HG03439 (cell line): ENCODE results near the gene COL6A2.
"Not testable (repeated sequence)": the region's sequence is repeated elsewhere in the genome, so short reads cannot be mapped to it uniquely, and the experiment has no call there.

Experiments used
- ATAC-seq: cut with Tn5 transposase; IDR thresholded peaks from one replicate; pipeline ENCODE4 v1.9.1; 2021; ENCODE audit warnings: mild to moderate bottlenecking, moderate library complexity; ENCODE audit not compliant: unreplicated experiment

The COL6A2 gene

DNA sequence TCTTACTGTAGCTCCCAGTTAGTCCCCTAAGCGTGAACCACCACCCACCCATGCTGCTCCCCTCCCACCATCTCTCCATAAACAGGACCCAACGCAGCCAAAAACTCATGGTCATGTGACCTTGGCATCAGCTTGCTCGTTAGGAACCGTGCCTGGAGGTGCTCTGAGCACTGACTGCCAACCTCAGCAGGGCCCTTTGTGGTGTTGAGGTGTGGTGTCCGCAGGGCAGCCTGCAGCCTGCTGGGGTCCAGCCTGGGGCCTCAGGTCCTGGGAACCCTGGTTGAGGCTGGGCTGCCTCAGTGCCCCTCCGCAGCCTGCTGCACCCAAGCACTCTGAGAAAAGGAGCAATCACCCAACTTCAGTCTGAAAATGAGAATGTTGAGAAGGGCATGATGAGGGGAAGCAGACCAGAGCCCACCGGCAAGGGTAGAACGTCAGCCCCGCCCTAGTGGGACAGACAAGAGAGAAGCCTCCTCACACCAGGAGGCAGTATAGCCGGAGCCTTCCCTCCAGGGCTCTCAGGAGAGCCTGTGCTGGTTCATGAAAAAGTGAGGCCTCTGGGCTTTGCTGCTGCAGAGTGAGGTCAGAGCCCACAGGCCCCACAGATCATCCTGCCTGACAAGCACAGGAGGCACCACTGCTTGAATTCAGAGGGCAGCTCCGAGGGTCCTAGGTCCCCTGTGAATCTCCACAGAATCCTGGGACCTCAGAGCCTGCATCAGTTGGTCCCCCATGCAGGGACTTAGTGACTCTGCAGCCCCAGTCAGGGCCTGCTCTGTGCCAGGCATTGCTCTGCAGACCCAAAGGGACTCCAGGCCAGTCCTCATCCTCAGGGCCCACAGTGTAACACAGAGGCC, 4.9 kb upstream of the COL6A2 start:
- ATAC-seq, result no peak

DNA sequence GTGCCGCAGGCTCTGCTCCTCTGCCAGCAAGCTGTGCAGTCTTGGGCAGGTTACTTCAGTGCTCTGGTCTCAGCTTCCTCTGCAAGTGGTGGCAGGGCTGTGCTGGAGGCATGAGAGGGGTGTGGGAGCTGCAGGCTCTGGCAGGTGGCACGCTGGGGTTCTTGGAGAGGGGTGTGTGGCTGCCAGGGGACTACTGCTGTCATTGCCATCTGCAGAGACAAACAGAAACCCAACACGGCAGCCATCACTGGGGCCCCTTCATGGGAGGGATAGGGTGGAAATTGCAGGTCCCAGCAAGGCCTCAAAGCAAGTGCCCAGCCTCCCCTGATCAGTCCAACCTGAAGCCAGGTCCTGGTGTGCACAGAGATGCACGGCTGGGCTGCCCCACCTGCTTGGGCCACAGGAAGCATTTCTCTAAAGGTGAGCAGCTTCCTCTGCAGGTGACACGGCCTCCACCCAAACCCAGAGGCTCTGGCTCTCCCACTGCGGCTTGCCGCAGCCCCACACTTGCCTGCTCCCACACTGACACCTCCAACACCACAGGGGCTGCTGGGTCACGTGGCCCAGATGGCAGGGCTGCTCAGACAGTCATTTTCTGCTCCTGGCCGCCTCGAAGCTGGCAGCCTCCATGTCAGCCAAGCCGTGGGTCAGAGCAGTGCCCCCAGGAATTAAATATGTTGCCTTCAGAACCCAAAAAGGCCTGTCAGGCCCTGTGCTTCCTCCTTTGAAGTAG, 4.1 kb upstream of the COL6A2 start:
- no peak for ATAC-seq

DNA sequence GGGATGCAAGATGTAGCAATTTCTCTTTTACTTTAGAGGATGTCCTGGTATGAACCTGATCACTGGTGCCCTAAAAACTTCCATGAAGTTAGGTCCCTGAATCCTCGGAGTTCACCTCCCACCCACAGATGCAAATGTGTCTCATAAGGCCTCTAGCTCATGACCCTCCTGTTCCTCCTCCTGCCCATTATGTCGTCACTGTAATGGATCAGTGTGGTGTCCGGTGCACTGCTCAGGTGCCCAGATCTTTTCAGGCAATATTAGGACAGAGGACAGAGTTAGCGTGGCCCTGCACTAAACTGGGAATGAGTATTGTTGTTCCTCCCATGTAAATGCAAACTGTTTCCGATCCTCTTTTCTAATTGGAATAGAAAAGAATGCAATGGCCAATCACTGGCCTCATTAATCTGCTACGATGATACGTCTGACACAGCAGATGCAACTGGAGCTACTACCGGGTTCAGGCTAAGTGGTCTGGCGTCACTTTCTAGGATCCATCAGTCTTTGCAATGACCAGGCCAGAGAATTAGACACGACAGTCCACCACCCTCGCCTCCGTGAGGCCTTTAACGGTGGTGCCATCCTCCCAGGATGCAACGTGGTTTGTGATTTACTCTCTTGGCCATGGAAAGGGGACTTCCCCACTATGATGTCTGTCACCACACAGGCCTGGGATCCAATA, 3.4 kb upstream of the COL6A2 start:
- ATAC-seq, result no peak

DNA sequence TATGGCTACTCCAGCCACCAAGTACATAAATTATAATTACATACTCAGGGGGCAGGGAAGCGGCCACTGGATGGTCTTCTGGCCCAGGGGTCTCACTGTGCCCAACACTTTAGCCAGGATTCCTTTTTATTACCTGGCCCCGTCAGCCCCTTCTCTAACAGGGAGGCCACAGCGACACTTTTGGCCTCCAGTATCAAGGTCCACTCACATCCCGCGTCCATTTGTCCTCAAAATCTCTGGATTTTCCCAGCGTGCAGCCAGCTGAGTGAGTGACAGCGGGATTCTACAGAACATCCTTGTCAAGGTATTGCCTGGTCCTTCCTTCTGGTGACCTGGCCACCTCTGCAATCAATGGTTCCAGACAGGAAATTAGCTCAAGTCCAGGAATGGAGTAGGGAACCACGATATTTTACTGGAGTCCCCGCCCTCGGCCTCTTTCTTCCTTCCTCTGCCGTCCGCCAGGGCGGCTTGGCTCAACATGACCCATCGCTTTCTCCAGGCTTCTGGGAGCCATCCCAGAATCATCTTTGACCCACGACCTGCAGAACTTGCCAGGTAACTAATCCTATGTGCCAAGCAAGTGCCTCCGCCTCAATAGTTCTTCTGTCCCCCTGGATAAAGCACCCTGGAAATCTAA, 2.7 kb upstream of the COL6A2 start:
- ATAC-seq, result no peak

DNA sequence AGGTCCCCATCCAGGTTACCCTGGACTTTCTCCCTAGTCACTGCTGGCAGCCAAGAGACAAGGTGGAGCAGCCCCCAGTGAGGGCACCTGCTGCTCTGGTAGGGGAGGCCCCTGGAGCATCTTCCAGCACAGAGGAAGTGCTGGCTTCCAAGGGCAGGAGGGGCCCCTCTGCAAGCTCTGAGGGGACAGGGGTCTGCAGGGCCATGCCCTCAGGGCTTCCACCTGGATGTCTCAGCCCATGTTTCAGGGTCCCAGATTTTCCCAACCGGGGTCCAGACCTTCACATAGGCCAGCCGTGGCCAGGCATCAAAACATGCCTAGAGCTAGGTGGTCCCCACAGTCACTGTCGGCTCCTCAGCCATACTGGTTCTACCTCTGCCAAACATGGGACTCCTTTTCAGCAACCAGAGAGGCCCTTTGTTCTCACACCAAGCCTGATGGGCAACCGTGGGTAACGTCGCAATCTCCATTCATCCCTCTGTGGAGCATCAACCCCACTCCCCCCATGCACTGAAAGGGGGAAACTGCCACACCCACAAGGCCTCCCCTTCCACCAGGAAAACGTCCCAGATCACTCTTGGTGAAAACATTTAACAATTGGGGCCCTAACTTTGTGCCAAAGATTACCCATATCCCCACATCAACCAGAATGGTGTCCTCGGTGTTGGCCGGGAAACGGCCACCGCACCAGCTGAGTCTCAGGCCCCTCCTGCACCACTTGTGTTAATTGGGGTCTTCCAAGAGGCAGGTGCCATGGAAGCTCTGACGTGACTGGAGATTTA, 1.9 kb upstream of the COL6A2 start:
- ATAC-seq, result no peak

DNA sequence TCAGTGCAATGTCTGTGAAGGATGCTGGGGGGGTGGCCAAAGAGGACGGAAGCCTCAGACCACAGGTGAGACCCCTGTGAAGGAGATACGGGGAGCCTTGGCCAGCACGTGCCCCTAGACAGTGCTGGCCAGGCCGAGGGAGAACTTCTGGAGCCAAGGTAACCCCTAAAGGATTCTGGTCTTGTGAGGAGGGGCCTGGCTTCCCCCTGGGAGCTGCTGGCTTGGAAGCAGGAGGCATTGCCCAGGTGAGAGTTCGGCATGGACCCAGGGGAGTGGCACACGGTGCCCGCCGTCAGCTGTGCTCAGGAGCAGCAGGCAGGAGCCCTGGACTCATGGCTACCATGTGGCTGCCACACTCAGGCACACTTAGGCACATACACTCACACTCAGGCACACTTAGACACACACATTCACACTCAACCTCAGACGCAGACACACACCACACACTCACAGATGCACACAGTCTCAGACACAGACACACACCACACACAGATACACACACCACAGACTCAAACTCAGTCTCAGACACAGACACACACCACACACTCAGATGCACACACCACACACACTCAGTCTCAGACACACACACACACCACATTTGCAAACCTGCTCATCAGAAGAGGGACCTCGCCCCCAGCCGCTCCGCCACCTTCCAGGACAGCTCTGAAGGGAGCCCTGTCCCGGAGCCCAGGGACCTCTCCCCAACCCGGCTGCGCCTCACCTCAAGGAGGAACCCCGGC, 1.1 kb upstream of the COL6A2 start:
- ATAC-seq, result no peak

DNA sequence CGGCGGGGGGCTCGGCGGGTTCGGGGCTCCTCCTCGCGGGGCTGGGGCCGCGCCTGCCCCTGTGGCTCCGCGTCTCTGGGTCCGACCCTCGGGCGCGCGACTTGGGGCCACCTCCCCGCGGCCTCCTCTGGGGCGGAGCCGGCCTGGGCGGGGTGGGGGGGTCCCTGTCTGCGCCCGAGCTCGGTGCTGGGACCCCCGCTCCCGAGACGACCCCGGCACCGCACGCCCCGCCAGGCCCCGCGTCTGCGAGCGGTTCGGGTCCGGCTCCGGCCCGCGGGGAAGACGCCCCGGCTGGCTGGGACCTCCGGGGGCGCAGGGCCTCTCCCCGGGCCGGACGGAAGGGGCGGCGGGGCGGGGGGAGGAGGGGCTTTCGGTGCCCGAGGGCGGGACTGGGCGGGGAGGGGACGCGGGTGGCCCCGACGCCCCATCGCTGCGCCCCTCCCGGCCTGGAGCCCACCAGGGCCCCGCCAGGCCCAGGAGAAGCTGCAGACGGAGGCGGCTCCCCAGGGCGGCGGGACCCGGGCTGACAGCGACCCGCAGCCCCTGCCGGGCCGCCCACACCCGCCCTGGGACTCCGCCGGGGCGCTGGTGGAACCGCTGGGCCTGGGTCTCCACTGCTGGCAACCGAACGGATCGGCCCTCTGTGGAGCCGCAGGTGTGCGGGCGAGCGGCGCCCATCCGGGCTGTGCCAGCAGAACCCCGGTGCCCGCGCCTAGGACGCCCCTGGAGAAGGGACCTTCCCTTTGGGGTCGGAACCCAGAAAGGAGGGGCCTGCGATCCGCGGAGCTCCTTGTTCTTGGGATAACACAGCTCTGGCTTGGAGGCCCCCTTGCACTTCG, 610 bp downstream of the COL6A2 start:
- ATAC-seq, result no peak

DNA sequence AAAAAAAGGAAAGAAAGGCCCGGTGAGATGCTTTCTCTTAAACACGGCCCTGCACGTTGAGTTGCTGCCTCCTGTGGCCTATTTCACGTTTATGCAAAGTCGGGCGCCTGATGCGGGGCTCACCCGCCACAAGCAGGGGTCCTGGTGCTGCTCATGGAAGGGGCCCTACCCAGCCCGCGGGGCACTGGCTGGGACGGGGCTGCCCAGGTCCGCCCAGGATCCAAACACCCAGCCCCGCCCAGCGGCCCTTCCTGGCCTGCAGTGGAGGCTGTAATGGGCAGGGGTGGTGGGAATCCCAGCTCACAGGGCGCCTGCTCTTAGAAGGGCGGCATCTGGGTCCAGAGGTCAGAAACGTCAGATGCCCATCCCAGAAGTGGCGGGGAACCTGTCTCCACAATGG, 1.6 kb downstream of the COL6A2 start:
- ATAC-seq, result no peak

DNA sequence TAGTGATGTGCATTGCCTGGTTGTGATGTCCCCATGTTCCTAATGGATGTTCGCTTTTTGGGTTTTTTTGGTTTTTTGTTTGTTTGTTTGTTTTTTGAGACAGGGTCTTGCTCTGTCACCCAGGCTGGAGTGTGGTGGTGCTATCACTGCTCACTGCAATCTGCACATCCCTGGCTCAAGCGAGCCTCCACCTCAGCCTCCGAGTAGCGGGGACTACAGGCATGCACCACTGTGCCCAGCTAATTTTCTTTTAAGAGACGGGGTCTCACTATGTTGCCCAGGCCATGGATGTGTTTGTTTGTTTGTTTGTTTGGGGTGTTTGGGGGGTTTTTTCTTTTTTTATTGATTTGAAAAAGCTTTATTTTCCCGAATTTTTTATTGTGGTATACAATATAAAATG, 2.1 kb downstream of the COL6A2 start:
- no peak for ATAC-seq

DNA sequence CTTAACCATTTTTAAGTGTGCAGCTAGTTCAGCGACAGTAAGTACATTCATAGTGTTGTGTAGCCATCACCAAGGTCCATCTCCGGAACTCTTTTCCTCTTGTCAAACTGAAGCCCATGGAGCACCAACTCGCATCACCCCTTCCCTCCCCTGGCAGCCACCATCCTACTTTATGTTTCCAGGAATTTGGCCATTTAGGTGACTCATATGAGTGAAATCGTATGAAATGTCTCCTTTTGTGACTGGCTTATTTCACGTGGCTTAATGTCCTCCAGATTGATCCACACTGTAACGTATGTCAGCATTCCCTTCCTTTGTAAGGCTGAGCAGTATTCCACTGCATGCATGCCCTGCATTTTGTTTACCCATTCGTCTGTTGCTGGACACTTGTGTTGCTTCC, 2.5 kb downstream of the COL6A2 start:
- no peak for ATAC-seq

DNA sequence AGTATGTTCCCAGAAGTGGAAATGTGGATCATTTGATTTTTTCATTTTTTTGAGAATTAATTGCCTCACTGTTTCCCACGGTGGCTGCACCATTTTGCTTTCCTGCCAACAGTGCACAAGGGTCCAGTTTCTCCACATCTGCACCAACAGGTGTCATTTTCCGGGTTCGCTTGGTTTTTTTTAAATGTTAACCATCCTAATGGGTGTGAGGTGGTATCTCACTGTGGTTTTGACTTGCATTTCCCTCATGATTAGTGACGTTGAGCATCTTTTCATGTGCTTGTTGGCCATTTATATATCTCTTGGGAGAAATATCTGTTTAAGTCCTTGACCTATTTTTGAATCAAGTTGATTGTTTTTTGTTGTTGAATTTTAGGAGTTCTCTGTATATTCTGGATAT, 3.0 kb downstream of the COL6A2 start:
- no peak for ATAC-seq

DNA sequence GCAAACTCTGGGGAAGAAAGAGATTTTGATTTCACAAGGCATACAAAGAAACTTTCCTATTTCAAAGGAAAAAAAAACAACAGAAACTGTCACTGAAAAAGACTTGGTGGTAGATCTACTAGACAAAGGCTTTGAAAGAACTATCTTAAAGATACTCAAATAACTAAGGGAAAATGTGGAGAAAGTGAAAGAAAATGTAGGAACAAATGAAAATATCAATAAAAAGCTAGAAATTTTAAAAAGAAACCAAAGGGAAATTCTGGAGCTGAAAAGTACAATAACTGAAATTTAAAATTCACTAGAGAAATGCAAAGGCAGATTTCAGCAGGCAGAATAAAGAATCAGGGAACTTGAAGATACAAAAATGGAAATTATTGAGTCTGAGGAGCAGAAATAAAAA, 6.2 kb downstream of the COL6A2 start:
- no peak for ATAC-seq

DNA sequence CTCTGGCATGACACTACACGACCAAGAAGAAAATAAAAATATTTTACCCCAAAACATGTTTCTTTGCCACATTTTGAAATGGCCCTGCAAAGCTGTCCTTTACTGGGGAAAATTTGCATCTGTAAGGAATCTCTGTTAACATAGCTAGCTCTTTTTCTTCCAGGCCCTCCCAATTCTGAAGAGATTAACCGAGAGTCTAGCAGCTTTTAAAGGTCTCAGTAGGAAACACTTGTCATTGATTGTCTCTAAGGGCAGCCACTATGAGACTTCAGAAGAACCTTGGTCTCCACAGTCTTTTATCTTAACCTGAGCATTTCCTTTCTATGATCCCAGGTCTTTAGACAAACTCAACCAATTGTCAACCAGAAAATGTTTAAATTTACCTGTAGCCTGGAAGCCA, 9.5 kb downstream of the COL6A2 start:
- ATAC-seq, result not testable (repeated sequence)

DNA sequence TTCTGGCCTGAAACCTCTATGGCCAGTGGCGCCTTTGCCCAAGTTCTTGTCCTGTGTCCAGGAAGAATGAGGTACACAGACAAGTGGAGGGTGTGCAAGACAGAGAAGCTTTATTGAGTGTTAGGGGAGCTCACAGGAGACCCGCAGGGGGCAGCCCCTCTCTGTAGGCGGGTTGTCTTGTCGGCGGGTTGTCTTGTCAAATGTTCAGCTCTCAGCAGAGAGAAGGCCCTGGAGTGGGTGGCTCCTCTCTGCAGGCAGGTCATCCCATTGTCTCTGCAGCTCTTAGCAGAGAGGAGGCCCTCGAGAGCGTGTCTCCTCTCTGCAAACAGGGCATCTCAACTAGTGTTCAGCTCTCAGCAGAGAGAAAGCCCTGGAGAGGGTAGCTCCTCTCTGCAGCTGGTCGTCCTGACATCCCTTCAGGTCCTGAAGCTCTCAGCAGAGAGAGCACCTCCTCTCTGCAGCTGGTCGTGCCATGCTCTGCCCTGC, 11.0 kb downstream of the COL6A2 start:
- no peak for ATAC-seq

DNA sequence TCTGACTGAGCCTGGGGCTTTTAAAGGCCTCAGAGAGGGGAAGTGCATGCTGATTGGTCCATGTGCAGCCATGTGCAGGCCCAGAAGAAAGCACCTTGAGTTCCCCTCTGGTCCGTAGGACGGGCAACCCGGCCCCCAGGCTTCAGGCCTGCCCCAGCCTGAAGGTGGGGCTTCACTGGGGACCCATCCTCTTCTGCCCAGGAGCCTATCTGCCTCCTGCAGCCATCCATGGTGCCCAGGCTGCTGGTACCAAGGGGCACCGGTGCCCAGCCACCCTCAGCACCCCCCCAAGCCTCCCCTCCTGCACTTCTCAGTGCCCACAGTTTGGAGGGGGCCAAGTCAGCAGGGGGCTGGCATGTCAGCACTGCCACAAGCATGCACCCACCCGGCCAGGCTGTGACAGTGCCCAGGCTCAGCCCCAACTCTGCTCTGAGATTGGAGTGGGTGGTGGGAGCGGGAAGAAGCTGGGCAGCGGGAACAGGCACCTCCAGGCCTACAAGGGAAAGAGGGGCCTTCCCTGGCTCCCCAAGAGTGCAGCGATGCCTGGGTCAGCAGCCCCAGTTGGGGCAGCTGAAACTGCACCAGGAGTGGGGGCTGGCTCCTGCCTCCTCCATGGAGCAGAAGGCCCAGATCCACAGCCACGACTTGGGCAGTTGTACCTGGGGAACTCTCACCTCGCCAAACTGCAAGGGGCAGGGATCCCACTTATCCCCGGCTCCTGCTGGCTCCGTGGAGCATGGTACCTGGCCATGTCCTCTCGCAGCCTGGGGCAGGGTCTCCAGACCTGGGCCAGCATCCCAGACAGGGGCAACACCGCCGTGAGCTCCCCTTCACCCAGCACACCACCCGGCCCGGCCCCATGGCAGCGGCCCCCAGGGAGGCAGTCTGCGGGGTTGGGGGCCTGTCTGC, 11.7 kb downstream of the COL6A2 start:
- ATAC-seq, result no peak

DNA sequence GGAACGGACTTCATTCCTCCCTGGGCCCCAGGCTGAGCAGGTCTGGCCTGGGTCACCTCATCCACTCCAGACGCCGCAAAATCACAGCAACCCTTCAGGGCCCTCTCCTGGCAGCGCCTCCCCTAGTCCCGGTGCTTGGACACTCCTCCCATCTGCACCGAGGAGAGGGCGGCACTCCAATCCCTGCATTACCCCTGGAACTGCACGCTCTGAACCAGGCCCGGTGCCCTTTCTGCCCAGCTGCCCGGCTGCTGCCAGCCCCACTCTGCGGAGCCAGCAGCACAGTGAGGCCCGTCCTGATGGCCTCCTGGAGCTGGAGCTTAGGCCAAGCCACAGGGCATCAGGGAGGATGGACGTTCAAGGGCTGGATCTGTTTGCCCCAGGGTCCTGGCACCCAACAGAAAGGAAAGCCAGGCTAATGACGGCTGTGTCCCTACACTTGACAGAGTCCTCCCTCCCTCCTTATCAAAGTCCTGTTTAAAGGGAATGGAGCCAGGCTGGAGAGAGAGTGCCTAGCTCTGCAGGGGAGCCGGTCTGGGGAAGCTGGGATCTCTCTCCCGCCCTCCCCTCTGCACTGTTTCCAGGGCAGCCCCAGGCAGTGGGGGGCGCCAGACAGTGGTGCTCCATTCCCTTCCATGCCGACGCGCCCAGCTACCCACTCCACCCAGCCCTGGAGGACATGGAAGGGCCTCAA, 12.7 kb downstream of the COL6A2 start:
- no peak for ATAC-seq

DNA sequence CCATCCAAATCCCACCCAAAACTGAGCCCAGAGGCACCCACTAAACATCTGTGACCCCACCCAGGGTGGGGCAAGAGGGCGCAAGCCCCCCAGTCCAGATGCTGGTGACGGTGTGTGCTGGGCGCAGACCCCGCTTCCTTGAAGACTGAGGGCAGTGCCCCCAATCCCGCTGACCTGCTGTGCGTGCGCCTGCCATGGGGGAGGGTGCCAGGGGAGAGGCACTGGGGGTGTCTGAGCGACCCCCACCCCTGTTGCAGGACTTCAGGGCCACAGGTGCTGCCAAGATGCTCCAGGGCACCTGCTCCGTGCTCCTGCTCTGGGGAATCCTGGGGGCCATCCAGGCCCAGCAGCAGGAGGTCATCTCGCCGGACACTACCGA, 13.3 kb downstream of the COL6A2 start:
- ATAC-seq, result no peak
